NCI-H187 treated with DMSO at 0.1 percent for 48 hours (cell line): ENCODE data around the gene SYNPO2.
"Not testable (repeated sequence)": the region's sequence is repeated elsewhere in the genome, so short reads cannot be mapped to it uniquely, and the experiment has no call there.

Experiments
- DNase-seq: peaks from one replicate; lab custom pipeline; 2025; lab: John Stamatoyannopoulos, UW

Gene SYNPO2

DNA sequence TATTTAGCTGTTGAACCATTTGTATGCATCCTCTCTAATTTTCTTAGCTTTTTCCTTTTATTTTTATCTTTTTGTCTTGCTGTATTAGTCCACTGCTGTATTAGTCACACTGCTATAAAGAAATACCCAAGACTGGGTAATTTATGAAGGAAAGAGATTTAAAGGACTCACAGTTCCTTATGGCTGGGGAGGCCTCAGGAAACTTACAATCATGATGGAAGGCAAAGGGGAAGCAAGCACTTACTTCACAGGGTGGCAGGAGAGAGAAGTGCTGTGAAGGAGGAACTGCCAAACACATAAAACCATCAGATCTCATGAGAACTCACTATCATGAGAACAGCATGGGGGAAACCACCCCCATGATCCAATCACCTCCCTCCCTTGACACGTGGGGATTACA is 114.3 kb downstream of the SYNPO2 start:
- not testable (repeated sequence) for DNase-seq

DNA sequence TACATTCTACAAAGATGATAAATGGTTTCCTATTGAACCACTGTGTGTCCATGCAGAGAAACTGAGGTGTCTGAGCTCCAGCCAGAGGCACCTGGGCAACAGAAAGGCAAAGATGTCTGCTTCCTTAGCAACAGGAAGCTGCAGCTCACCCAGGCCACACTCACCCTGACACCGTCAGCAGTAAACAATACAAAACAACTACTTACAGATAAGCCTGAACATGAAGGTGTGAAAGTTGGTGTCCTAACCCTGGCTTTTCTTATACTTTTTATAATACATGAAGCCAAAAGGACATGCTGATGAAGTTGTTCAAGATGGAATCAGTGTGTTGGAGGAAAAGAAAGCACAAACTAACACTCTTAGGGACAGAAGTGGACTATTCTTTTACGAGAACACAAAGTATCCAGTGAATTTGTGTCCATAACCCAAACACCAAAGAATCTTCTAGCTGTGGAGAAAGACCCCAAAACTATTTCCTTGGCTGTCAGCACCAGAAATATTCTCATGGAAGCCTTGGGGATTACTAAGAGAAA is 117.3 kb downstream of the SYNPO2 start:
- no peak for DNase-seq

DNA sequence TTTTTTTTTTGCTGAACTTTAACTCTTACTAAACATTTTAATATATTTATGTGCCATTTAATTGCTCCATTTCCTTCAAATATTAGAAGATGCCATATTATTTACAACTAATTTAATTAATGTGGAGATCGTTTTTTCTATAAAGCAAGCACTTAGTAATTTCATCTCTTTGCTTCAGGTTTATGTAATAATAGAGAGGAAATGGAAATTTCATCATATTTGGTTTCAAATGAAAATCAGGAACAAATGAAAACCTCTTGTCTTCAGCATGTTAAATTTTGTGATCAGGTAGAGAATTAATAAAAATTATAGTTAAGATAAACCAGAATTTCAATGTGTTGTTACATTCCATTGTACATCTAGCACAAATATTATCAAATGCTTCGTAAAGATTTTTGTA is 120.1 kb downstream of the SYNPO2 start:
- no peak for DNase-seq

DNA sequence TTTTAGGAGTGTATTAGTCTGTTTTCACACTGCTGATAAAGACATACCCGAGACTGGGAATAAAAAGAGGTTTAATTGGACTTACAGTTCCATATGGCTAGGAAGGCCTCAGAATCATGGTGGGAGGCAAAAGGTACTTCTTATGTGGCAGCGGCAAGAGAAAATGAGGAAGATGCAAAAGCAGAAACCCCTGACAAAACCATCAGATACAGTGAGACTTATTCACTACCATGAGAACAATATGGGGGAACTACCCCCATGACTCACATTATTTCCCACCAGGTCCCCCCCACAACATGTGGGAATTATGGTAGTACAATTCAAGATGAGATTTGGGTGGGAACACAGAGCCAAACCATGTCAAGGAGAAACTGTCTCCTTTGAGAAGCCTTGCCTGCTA is 121.6 kb downstream of the SYNPO2 start:
- not testable (repeated sequence) for DNase-seq

DNA sequence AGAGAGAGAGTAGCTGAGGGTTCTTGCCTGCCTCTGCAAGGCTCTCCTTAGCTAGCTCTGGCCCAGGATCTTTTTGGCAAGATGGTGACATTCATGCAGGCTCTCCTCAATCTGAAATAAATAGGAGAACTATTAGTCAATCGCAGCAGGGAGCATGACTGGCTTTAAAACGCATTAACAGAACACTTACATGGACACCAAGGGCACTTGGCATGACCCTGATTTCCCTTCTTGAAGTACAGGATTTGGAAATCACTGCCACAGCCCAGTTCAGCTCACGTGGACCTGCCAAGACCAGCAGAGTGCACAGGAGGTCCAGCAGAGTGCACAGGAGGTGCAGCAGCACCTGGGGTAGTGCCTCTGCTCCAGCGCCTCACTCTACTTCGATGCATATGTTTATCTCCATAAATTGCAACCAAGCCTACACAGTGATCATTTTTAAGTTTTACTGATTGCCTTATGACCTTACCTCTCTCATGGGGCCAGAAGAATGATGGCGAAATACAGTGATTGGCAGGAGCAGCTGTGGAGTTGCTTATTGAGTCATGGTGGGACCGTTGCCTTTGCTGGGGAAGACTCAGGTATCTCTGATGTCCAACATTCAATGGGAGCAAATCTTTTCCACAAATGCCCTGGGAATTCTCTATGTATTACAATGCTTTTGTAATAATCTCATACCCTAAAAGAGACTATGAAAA is 122.4 kb downstream of the SYNPO2 start:
- DNase-seq: no peak

DNA sequence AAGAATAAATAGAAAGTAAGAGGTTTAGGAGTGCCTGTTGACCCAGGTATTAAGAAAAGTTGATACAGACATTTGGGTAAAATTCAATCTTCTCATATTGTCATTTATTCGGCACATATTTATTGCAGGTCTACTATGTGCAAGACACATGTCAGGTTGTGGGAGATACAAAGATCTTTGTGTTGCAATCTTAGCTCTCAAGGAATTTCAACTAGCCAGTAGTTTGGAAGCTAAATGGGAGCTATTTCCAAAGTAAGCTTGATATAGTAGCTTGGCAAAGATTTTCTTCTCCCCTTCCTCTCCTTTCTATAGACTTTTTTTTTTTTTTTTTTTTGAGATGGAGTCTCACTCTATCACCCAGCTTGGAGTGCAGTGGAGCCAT is 122.9 kb downstream of the SYNPO2 start:
- no peak for DNase-seq

DNA sequence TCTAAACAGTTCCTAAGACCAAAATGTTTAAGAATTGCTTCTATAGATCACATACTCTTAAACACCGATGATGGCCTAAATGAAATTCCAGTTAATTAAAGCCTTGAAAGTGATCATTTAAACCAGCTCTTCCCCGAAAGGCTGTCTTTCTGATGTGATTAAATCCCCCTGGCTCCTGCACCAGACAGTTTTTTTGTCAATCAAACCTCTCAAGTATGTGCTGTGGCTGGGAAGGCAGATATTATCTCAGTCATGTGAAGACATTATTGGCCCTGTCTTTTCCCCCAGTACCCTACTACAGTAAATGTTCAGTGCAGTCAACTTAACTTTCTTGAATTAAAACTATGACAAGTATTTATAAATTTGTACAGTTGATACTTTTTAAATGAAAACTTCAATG is 126.0 kb downstream of the SYNPO2 start:
- DNase-seq: no peak

DNA sequence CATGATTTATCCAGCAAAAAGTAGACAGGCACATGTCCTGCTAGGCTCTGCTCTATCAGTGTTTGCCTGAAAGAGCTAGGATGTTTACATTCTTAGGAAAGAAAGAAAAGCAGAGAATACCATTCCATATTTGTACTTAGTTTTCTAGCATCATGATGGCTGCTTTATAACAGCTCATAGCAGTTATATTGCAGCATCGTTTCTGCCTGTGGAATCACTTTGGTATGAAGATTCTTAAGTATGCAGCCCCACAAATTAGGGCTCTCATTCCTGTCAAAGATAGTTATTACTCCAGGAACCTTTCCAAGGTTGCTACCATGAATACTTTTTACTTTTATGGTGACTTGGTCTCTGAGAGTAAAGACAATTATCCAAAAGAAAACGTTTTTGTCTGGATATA is 128.0 kb downstream of the SYNPO2 start:
- no peak for DNase-seq

DNA sequence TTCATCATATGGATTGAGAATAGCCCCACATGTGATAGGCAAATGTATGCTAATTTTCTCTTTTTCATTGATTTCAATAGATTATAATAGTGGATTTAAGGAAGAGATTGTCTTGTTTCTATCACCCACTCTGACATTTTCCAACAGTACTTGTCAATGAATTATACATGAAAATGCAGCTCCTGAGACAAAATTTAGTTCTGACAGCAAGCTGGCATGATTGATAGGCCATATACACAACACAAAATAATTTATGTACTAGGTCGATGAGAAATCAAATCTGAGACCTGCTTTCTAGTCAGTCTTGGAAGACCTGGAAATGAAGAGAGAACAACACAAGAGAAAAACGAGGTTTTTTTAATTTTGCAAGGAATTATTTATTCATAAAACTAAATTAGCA is 129.0 kb downstream of the SYNPO2 start:
- no peak for DNase-seq

DNA sequence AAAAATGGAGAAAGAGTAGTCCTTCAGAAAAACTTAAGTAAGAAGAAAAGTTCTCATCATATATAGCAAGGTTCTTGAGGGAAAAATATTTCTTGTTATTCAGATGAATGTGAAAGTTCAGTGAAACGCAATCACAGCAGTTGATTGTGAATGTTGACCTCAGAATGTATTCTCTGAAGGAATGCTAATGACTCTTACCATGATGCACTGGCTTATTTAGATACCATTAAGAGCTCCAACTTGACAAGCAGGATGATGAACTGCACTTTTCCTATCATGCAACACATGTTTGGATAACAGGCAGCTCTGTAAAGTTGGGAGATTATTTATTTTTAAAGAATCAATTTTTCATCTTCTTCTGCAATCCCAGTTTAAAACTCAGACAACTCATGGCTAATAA is 131.5 kb downstream of the SYNPO2 start:
- no peak for DNase-seq

DNA sequence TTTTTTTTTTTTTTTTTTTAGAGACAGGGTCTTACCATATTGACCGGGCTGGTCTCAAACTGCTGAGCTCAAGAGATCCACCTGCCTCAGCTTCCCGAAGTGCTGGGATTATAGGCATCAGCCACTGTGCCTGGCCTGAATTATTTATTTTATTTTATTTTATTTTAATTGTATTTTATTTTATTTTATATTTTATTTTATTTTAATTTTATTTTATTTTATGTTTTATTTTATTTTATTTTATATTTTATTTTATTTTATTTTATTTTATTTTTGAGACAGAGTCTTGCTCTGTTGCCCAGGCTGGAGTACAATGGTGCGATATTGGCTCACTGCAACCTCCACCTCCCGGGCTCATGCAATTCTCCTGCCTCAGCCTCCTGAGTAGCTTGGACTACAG is 133.9 kb downstream of the SYNPO2 start:
- DNase-seq: not testable (repeated sequence)

DNA sequence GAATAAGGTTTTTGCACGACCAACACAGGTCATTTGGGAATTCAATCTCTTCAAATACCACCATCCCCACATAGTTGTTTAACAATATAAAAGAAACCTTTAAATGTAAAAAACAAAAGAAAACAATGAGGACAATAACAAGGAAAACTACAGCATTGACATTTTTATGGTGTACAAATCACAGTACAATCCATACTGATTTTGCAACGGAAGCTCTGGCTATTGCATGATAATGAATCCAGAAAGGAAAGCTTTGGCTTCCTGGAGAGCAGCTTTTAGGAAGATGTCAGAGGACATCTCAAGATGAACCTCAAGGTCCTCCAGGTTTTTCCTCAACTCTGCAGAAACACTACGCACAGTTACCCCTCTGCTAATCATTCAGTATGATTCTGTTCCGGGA is 135.4 kb downstream of the SYNPO2 start:
- no peak for DNase-seq

DNA sequence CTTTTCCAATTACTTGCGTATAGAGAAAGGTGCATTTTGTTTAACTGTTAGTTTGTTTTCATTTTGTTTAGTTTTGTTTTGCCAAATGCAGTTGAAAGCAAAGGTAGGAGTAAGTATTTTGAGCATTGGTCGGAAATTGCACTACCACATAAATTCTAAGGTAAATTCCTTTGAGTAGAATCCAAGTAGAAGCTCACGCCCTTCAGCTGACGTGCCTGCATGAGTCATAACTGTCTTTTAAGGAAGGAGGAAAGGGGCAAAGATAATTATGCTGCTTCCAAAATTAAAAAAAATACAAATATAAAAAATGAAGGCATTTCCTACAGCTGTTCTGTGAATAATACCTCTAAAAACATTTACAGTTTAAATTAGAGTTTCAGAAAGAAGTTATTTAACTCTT is 136.8 kb downstream of the SYNPO2 start:
- no peak for DNase-seq

DNA sequence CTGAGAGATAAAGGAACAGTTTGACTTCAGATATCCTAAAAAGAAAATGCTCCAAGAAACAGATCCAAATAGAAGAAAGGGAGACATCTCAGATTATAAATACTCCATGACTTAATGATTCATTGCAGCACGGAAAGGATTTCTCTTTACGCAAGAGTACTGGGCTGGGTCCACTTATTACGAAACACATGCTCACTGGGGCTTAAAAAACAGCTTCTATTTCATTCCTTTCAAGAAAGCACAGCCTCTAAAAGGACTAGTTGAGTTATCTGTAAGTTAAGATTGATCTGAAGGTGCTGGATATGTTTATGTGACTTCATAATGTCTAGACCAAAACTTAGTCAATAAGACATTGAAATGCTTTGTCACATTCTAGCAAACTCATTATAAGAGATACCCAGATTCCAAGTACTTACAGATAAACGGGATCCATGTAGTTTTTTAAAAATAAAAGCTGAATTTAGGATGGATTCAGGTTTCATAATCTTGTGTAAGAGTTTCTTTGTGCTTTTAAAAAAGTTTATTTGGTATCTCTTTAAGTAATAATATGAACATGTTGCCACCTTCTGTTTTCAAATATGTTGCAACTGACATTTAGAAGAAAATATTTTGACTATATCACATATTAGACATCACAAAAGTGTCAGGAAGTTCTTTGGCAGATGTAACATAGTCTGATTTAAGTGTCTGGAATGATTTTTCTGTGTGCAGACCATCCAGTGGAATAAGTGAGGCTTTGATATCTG is 137.4 kb downstream of the SYNPO2 start:
- no peak for DNase-seq

DNA sequence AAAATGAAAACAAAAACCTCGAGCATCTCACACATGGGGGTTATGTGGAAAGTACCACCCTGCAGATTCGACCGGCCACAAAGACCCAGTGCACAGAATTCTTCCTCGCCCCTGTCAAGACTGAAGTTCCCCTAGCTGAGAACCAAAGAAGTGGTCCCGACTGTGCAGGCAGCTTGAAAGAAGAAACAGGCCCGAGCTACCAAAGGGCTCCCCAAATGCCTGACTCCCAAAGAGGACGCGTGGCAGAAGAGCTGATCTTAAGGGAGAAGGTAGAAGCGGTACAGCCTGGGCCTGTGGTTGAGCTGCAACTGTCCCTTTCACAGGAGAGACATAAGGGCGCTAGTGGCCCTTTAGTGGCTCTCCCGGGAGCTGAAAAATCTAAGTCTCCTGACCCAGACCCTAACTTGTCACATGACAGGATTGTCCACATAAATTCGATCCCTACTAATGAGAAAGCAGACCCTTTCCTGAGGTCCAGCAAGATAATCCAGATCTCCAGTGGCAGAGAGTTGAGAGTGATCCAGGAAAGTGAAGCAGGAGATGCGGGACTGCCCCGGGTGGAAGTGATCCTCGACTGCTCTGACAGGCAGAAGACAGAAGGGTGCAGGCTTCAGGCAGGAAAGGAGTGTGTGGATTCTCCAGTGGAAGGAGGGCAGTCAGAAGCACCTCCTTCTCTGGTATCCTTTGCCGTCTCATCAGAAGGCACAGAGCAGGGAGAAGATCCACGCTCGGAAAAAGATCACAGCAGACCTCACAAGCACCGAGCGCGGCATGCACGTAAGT is 138.2 kb downstream of the SYNPO2 start:
- no peak for DNase-seq

DNA sequence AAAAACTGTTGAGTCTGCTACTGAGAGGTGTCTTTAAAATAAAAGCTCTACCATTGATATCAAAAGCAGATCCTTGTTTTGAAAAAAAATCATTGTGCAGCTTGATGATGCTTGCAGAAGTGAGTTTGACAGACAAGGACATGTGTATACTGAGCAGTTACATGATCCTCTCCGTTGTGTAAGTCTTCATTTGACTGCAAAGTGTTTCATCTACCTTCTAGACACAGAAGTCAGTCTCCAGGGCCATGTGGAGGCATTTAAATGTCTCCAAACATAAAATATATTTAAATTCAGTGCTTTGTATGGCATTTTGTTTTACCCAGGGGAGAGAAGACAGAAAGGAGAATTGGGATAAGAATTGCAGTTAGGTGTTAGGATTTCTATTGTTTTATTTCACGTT is 139.2 kb downstream of the SYNPO2 start:
- no peak for DNase-seq

DNA sequence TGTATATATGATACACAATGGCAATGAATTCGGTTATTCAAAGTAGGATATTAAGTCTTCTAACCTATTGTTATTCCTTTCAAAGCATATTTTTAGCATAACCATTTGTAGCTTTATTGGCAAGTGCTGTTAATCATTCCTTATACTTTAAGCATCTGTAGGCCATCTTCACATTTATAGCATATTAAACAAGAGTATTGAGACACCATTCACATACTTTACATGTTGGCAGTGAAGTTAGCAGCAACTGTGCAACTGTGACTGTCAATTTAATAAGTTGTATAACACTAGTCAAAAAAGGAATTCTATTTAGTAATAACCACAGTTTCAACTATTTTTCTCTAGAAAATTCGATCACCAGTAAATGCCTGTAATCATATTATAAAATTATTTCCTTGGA is 139.6 kb downstream of the SYNPO2 start:
- DNase-seq: no peak

DNA sequence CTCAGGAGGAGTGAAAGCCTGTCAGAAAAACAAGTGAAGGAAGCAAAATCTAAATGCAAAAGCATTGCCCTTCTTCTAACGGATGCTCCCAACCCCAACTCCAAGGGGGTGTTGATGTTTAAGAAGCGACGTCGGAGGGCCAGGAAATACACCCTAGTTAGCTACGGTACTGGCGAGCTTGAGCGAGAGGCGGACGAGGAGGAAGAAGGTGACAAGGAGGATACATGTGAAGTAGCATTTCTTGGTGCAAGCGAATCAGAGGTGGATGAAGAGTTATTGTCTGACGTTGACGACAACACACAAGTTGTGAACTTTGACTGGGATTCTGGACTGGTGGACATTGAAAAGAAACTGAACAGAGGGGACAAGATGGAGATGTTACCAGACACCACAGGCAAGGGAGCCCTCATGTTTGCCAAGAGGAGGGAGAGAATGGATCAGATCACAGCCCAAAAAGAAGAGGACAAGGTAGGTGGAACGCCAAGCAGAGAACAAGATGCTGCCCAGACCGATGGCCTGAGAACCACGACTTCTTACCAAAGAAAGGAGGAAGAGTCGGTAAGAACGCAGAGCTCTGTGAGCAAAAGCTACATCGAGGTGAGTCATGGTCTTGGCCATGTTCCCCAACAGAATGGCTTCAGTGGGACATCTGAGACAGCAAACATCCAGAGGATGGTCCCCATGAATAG is 141.3 kb downstream of the SYNPO2 start:
- no peak for DNase-seq

DNA sequence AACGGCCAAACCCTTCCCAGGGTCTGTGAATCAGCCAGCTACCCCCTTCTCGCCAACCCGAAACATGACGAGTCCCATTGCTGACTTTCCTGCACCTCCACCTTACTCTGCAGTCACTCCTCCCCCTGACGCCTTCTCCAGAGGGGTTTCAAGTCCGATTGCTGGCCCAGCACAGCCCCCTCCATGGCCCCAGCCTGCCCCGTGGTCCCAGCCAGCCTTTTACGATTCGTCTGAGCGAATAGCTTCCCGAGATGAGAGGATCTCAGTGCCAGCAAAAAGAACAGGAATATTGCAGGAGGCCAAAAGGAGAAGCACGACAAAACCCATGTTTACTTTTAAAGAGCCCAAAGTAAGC is 141.9 kb downstream of the SYNPO2 start:
- DNase-seq: no peak

DNA sequence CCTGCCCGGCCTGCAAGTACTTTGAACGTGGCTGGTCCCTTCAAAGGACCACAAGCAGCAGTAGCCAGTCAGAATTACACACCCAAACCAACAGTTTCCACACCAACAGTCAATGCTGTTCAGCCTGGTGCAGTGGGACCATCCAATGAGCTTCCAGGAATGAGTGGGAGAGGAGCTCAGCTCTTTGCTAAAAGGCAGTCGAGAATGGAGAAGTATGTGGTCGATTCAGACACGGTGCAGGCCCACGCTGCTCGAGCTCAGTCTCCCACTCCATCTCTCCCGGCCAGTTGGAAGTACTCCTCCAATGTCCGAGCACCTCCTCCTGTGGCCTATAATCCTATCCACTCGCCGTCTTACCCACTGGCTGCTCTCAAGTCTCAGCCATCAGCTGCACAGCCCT is 142.6 kb downstream of the SYNPO2 start:
- no peak for DNase-seq

DNA sequence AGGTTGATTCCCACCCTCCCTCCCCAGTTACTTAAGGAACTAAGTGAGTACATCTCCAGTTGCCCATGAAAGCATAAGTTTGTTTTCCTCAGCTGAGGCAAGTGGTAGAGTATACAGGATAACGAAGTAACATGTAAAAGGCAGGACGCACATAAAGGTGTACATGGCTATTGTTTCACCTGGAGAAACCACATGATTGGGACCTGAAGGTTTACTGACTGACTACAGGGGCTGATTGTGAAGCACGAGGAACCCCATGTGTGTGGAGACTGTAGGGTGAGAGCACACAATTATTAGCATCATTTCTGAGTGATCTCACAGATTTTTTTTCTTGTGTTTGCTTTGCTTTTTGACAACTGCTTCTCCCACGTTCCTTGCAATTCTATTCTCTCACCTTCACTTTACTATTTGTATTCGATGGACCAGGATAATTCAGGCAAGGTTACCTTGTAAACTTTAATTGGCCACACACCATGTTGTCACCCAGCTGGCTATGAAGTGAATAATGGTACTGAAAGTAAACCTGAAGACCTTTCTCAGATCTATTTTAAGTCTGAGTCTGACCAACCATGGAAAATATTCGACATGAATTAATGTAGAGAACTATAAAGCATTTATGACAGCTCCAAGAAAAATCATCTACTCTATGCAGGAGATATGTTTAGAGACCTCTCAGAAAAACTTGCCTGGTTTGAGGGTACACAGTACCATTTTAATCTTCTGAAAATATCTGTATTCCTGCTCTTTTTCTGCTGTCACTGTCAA is 144.4 kb downstream of the SYNPO2 start:
- DNase-seq: no peak
